PC-9 (cell line): ENCODE measurements around the gene DNAH6. TPM values are rescaled to one million over a fixed set of nuclear protein-coding genes. Genes with fewer than 3 reads are reported as not detected.

Experiments used
- BruUV-seq: library from RNA; stranded (reverse); fragments of 400-500 nt; replicated peaks from 2 replicates; lab custom pipeline; 2021; lab: Mats Ljungman, UMichigan
- CTCF ChIA-PET: fragments of 300-600 bp; sonication (Branson Sonifier 250); formaldehyde crosslinking; loops from one replicate; lab custom pipeline; 2022; ENCODE audit warnings: antibody characterized with exemption; lab: Charles Lee
- POLR2A ChIA-PET: fragments of 300-600 bp; sonication (Branson Sonifier 250); formaldehyde crosslinking; loops from one replicate; lab custom pipeline; 2022; ENCODE audit warnings: antibody characterized with exemption; ENCODE audit not compliant: unreplicated experiment; lab: Charles Lee
- DNase-seq, 2 experiments: peaks; one replicate each; pipeline versions ENCODE4 v3.0.0 to v3.0.0-alpha.2; 2015 to 2022; ENCODE audit warnings: mixed read lengths in 1 of 2
- H2AFZ ChIP-seq: fragments of 200-600 bp; sonication (generic); 2 replicates; pipeline ENCODE4 v1.8.1; 2017; ENCODE audit warnings: antibody characterized with exemption
- H3F3A ChIP-seq: fragments of 200-600 bp; sonication (generic); 2 replicates; pipeline ENCODE4 v1.8.1; 2017; ENCODE audit warnings: antibody characterized with exemption, mild to moderate bottlenecking, low read depth; ENCODE audit not compliant: insufficient read depth
- H3K27ac ChIP-seq: fragments of 200-600 bp; sonication (generic); 2 replicates; pipeline ENCODE4 v1.6.1; 2016; ENCODE audit warnings: mixed run types
- H3K27me3 ChIP-seq: fragments of 200-600 bp; sonication (generic); 2 replicates; pipeline ENCODE4 v1.6.1; 2016; ENCODE audit warnings: low read depth, mixed run types; ENCODE audit not compliant: insufficient read depth
- H3K36me3 ChIP-seq: fragments of 200-600 bp; sonication (generic); 2 replicates; pipeline ENCODE4 v1.6.1; 2016; ENCODE audit warnings: low read depth, mixed run types
- H3K4me1 ChIP-seq: fragments of 200-600 bp; sonication (generic); replicated peaks from 2 replicates; pipeline ENCODE4 v1.6.1; 2016; ENCODE audit warnings: mixed run types; ENCODE audit not compliant: insufficient read depth
- H3K4me2 ChIP-seq: fragments of 200-600 bp; sonication (generic); 2 replicates; pipeline ENCODE4 v1.6.1; 2017; ENCODE audit warnings: mixed run types
- H3K4me3 ChIP-seq: fragments of 200-600 bp; sonication (generic); 2 replicates; pipeline ENCODE4 v1.6.1; 2016; ENCODE audit warnings: mixed run types
- H3K79me2 ChIP-seq: fragments of 200-600 bp; sonication (generic); 2 replicates; pipeline ENCODE4 v1.6.1; 2017; ENCODE audit warnings: low read depth, mixed run types
- H3K9me2 ChIP-seq: fragments of 200-600 bp; sonication (generic); 2 replicates; pipeline ENCODE4 v1.8.1; 2017; ENCODE audit warnings: mild to moderate bottlenecking; ENCODE audit not compliant: insufficient read depth
- H3K9me3 ChIP-seq: fragments of 200-600 bp; sonication (generic); 2 replicates; pipeline ENCODE4 v1.8.1; 2016; ENCODE audit warnings: low read depth; ENCODE audit not compliant: insufficient read depth
- H4K20me1 ChIP-seq: fragments of 200-600 bp; sonication (generic); 2 replicates; pipeline ENCODE4 v1.8.1; 2017; ENCODE audit not compliant: insufficient read depth
- EZH2 ChIP-seq: fragments of 200-600 bp; sonication (generic); IDR thresholded peaks from 2 replicates; pipeline ENCODE4 v1.8.0; 2017; ENCODE audit warnings: antibody characterized with exemption, low read depth
- intact Hi-C: fragments of 100-400 bp; cut with micrococcal nuclease; formaldehyde crosslinking; loops from one replicate; pipeline ENCODE4 v1.10.0; 2022; ENCODE audit not compliant: unreplicated experiment
- total RNA-seq: library from RNA; stranded (reverse); gene quantifications from 2 replicates; pipeline ENCODE4 v1.2.3, GENCODE V29; 2021
- TF ChIP-seq, protein P1 (sequence below): fragments of 200-600 bp; sonication (generic); conservative IDR thresholded peaks from 2 replicates; pipeline ENCODE4 v1.6.1; 2017; ENCODE audit warnings: mixed run types, antibody characterized with exemption, mild to moderate bottlenecking, moderate library complexity

Gene DNAH6
- total RNA-seq, 1 experiment from 2014 or later, result not detected

DNA sequence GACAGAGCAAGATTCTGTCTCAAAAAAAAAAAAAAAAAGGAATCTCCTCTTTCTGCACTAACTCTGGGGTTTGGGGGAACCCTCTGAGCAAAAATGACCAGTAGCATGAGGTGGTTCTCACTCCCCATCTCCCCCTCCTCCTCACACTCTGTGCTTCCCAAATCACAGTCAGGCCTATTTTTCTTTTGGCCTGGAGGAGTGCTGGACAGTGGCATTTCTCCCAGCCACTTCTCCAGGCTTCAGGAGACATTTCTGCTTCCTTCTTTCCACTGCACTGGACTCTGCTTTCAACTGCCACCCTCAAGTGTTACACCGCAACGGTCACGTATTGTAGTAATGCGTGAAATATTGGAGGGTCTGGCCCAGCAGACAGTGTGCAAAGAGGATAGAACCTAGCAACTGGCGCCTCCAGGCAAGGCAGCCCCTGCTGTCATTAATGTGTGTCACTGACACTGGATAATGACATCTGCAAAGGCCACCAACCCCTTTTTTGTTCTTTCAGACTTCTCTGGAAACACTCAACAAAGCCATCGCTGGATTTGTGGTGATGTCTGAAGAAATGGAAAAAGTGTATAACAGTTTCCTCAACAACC lies 295.6 kb downstream of the DNAH6 start:
- Histone ChIP-seq H3K79me2 (no peaks in the 10 kb centered on the region), H3K4me1 (no peaks in the 10 kb centered on the region; the same call in 1 of the 2 replicates), H2AFZ (no peak overlapping the region), H4K20me1 (no peaks in the 10 kb centered on the region), H3K27ac (no peak overlapping the region), H3K9me2 (no peaks in the 10 kb centered on the region), H3F3A (no peaks in the 10 kb centered on the region), H3K4me3 (no peak overlapping the region), H3K36me3 (no peaks in the 10 kb centered on the region), H3K27me3 (peaks cover 35% of the 10 kb centered on the region), H3K9me3 (no peaks in the 10 kb centered on the region), H3K4me2 (no peak overlapping the region)
- BruUV-seq, result no TSS peak
- TF ChIP-seq EZH2, result no peak
- TF ChIP-seq, protein P1, sequence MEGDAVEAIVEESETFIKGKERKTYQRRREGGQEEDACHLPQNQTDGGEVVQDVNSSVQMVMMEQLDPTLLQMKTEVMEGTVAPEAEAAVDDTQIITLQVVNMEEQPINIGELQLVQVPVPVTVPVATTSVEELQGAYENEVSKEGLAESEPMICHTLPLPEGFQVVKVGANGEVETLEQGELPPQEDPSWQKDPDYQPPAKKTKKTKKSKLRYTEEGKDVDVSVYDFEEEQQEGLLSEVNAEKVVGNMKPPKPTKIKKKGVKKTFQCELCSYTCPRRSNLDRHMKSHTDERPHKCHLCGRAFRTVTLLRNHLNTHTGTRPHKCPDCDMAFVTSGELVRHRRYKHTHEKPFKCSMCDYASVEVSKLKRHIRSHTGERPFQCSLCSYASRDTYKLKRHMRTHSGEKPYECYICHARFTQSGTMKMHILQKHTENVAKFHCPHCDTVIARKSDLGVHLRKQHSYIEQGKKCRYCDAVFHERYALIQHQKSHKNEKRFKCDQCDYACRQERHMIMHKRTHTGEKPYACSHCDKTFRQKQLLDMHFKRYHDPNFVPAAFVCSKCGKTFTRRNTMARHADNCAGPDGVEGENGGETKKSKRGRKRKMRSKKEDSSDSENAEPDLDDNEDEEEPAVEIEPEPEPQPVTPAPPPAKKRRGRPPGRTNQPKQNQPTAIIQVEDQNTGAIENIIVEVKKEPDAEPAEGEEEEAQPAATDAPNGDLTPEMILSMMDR, result no peak
- CTCF ChIA-PET, result no interaction called here
- intact Hi-C loops, result no loop called here
- no peak for DNase-seq
- POLR2A ChIA-PET, result no interaction called here

DNA sequence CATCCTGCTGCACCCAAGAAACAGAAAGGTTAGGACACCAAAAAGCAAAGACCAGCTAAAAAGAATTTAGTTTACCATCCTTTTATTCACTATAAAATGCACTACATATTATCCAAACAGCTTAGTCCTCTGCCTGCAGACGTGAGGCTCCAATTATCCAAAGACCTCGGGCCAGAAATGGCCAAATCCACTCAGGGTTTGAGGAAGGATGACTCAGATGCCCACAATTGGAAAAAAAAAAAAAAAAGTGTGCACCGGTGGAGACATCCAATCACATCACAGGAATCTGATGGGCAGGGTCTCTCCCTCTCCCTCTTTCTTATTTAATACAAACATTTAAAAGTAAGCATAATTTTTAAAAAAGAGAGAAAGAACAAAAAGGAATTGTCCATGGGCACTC lies 298.8 kb downstream of the DNAH6 start:
- TF ChIP-seq, protein P1, result no peak
- no peak for TF ChIP-seq EZH2
- Histone ChIP-seq H3F3A (no peaks in the 10 kb centered on the region), H2AFZ (no peak overlapping the region), H3K4me2 (no peak overlapping the region), H3K4me3 (no peak overlapping the region), H3K4me1 (no peaks in the 10 kb centered on the region), H3K9me2 (no peaks in the 10 kb centered on the region), H3K9me3 (no peaks in the 10 kb centered on the region), H4K20me1 (no peaks in the 10 kb centered on the region), H3K36me3 (no peaks in the 10 kb centered on the region), H3K27me3 (peaks cover 56% of the 10 kb centered on the region), H3K27ac (no peak overlapping the region), H3K79me2 (no peaks in the 10 kb centered on the region)
- intact Hi-C loops, result no loop called here
- DNase-seq, result no peak
- CTCF ChIA-PET, result no interaction called here
- no TSS peak for BruUV-seq
- POLR2A ChIA-PET, result no interaction called here

DNA sequence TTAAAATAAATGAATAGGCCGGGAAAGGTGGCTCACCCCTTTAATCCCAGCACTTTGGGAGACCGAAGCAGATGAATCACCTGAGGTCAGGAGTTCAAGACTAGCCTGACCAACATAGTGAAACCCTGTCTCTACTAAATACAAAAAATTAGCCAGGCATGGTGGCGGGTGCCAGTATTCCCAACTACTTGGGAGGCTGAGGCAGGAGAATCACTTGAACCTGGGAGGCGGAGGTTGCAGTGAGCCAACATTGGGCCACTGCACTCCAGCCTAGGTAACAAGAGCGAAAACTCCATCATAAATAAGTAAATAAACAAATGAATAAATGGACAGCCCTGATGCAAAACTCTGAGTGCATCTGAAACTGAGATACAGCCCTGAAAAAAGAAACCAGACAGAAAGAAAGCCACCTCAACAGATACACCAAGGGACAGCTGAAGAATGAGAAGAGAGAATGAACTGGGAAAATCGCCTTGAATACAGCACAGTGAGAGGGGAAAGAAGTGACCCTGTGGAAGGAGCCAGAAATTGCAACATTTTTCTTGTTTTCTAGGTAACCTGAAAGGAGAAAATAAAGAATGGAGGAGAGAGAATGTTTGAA lies 300.2 kb downstream of the DNAH6 start:
- no peaks in the 10 kb centered on the region for H3K36me3 ChIP-seq
- TF ChIP-seq, protein P1, result no peak
- TF ChIP-seq EZH2, result no peak
- H3K4me2 ChIP-seq, result no peak overlapping the region
- H3K4me3 ChIP-seq, result no peak overlapping the region
- H3K9me3 ChIP-seq, result no peaks in the 10 kb centered on the region
- no peak overlapping the region for H3K27ac ChIP-seq
- H4K20me1 ChIP-seq, result no peaks in the 10 kb centered on the region
- no TSS peak for BruUV-seq
- no peak for DNase-seq
- peaks cover 63% of the 10 kb centered on the region for H3K27me3 ChIP-seq
- no peaks in the 10 kb centered on the region for H3F3A ChIP-seq
- intact Hi-C loops, result no loop called here
- CTCF ChIA-PET, result no interaction called here
- no peaks in the 10 kb centered on the region for H3K4me1 ChIP-seq
- POLR2A ChIA-PET, result no interaction called here
- H3K79me2 ChIP-seq, result no peaks in the 10 kb centered on the region
- H3K9me2 ChIP-seq, result no peaks in the 10 kb centered on the region
- no peak overlapping the region for H2AFZ ChIP-seq
